CD4-positive, alpha-beta memory T cell (primary cell): Measurements from ENCODE around the gene OTUB1. TPM values are rescaled to one million over a fixed set of nuclear protein-coding genes. Genes with fewer than 3 reads are reported as not detected.

Experiments used
- CTCF ChIA-PET: fragments of 350-600 bp; sonication (Branson Sonifier 250); formaldehyde crosslinking; loops from one replicate; lab custom pipeline; 2021; ENCODE audit warnings: inconsistent platforms; ENCODE audit not compliant: partially characterized antibody; lab: Charles Lee
- POLR2A ChIA-PET: fragments of 350-600 bp; sonication (Branson Sonifier 250); formaldehyde crosslinking; loops from one replicate; lab custom pipeline; 2021; ENCODE audit not compliant: partially characterized antibody; lab: Charles Lee
- DNase-seq, 5 donors: peaks; one replicate each; pipeline versions ENCODE4 v3.0.0 to v3.0.0-alpha.2; 2020 to 2022; ENCODE audit warnings: mixed read lengths in 1 of 5
- H3K27ac ChIP-seq: one replicate; pipeline ENCODE4 v1.7.0; 2013; ENCODE audit warnings: low read depth, low read length
- H3K27me3 ChIP-seq: 2 replicates; pipeline ENCODE4 v1.7.0; 2013; ENCODE audit warnings: mild to moderate bottlenecking, low read length, moderate library complexity; ENCODE audit not compliant: insufficient read depth
- H3K36me3 ChIP-seq: 2 replicates; pipeline ENCODE4 v1.7.0; 2013; ENCODE audit warnings: mild to moderate bottlenecking, low read length, moderate library complexity; ENCODE audit not compliant: insufficient read depth
- H3K4me1 ChIP-seq: 2 replicates; pipeline ENCODE4 v1.7.0; 2013; ENCODE audit warnings: mild to moderate bottlenecking, low read length, moderate library complexity; ENCODE audit not compliant: insufficient read depth
- H3K4me3 ChIP-seq, 2 donors: one replicate each; pipeline ENCODE4 v1.7.0; 2013; ENCODE audit warnings: low read length in 2 of 2, mild to moderate bottlenecking in 1 of 2
- H3K9me3 ChIP-seq, 2 donors: one replicate each; pipeline ENCODE4 v1.7.0; 2013; ENCODE audit warnings: low read length in 2 of 2, control low read depth in 1 of 2; ENCODE audit not compliant: control insufficient read depth in 1 of 2
- H3K27ac Mint-ChIP-seq, 7 donors: one replicate each; pipeline ENCODE4 v1.8.0; 2020 to 2021; ENCODE audit warnings: mixed read lengths in 7 of 7, mild to moderate bottlenecking in 6 of 7, inconsistent platforms in 3 of 7, moderate library complexity in 3 of 7
- H3K27me3 Mint-ChIP-seq, 2 donors: one replicate each; pipeline ENCODE4 v1.8.0; 2020 to 2021; ENCODE audit warnings: mixed read lengths in 2 of 2
- H3K36me3 Mint-ChIP-seq, 2 donors: one replicate each; pipeline ENCODE4 v1.8.0; 2020 to 2021; ENCODE audit warnings: mixed read lengths in 2 of 2, inconsistent platforms in 1 of 2, mild to moderate bottlenecking in 1 of 2
- H3K4me1 Mint-ChIP-seq, 4 donors: one replicate each; pipeline ENCODE4 v1.8.0; 2020 to 2021; ENCODE audit warnings: mixed read lengths in 4 of 4, mild to moderate bottlenecking in 1 of 4
- H3K4me3 Mint-ChIP-seq, 8 donors: one replicate each; pipeline ENCODE4 v1.8.0; 2020 to 2021; ENCODE audit warnings: mixed read lengths in 8 of 8, mild to moderate bottlenecking in 7 of 8, moderate library complexity in 6 of 8, inconsistent platforms in 3 of 8
- H3K9me3 Mint-ChIP-seq, 8 donors: one replicate each; pipeline ENCODE4 v1.8.0; 2020 to 2021; ENCODE audit warnings: mixed read lengths in 8 of 8, mild to moderate bottlenecking in 5 of 8, inconsistent platforms in 3 of 8, moderate library complexity in 1 of 8
- intact Hi-C: fragments of 100-400 bp; cut with micrococcal nuclease; formaldehyde crosslinking; loops from one replicate; pipeline ENCODE4 v1.15.1; 2023
- polyA plus RNA-seq, 2 donors: library from polyadenylated mRNA; unstranded; fragments of 300-500 nt; fragmentation: Illumina TruSeq; gene quantifications; one replicate each; pipeline ENCODE4 v1.2.3, GENCODE V29; 2021
- total RNA-seq, 2 experiments: library from RNA; stranded (reverse); gene quantifications; one replicate each; pipeline ENCODE4 v1.2.3, GENCODE V29; 2021

Gene OTUB1, protein sequence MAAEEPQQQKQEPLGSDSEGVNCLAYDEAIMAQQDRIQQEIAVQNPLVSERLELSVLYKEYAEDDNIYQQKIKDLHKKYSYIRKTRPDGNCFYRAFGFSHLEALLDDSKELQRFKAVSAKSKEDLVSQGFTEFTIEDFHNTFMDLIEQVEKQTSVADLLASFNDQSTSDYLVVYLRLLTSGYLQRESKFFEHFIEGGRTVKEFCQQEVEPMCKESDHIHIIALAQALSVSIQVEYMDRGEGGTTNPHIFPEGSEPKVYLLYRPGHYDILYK
- total RNA-seq (10 to 100 TPM; 72.9 to 73.0 TPM), polyA plus RNA-seq (100 to 1,000 TPM; 132 to 171 TPM)

- Histone ChIP-seq H3K36me3 (peaks cover 13% of the 10 kb centered on the region), H3K4me1 (peaks cover 25% of the 10 kb centered on the region), H3K9me3 (no peaks in the 10 kb centered on the region), H3K27me3 (no peaks in the 10 kb centered on the region), H3K4me3 (peak within 1 kb of the TSS; percentile 82 to 96), H3K27ac (peak within 1 kb of the TSS; percentile 96)
- Mint-ChIP-seq H3K27ac (peak within 1 kb of the TSS; percentile 97 to 99 (median 98)), H3K9me3 (no peaks in the 10 kb centered on the region), H3K36me3 (peaks cover 8 to 34% of the 10 kb centered on the region in 2 donors), H3K27me3 (no peaks in the 10 kb centered on the region), H3K4me3 (peak within 1 kb of the TSS; percentile 94 to 99 (median 97)), H3K4me1 (peaks cover 13 to 31% (median 23%) of the 10 kb centered on the region in 4 donors)
- peak; percentile 82 to 90 (median 84) for DNase-seq
- POLR2A ChIA-PET: interaction anchor here (0.7 to 3.8 kb wide), 14 partner anchors 9 to 285 kb away, joined by 3 to 51 read pairs (median 4); partner anchors contain the start of genes COX8A, MACROD1, MARK2 and NAA40
- CTCF ChIA-PET: interaction anchor here (1.0 to 2.3 kb wide), 3 partner anchors 13 to 15 kb away, joined by 4 to 20 read pairs (median 5); no protein-coding TSS in a partner anchor
- intact Hi-C loops: loop anchor here (1.0 to 2.0 kb wide), 4 partner anchors 12 to 200 kb away; partner anchors contain the start of genes COX8A and STIP1
Measured at GRCh38 chr11:63986156-63986931, at the start of gene OTUB1. OTUB1 (plus strand) TSS chr11:63986438; CDS start chr11:63986457, 19 bp downstream.

DNA sequence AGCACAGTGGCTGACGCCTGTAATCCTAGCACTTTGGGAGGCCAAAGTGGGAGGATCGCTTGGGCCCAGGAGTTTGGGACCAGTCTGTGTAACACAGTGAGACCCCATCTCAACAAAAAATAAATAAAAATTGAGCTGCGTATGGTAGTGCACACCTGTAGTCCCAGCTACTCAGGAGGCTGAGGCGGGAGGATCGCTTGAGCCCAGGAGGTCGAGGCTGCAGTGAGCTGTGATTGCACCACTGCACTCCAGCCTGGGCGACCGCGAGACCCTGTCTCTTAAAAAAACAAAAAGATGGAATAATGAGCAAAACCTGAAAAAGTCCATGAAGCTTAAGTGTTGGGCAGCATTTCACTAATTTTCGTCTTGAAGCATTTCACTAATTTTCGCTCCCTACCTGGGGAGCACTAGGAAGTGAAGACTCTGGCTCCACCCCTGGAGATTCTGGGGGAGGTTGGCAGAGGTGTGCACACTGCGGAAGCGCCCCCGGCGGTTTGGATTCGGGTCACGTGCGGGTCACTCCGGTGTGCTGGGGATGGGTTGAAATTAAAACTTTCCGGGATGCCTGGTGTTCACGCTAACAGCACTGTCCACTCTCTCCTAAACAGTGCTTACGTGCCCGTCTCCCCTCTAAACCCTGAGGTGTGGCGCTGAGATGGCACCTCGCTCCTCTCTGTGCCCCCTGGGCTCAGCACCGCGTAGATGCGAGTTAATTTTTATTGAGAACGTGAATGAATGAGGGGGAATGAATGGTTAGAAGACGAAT, 48.3 kb upstream of the OTUB1 start:
- H3K4me1 ChIP-seq: peaks cover 22% of the 10 kb centered on the region
- H3K4me1 Mint-ChIP-seq: peaks cover 17 to 27% (median 20%) of the 10 kb centered on the region in 4 donors
- ChIA-PET CTCF (interaction anchor here (3.2 kb wide), 1 partner anchor 101 kb away, joined by 25 read pairs; the partner anchor contains the start of gene MARK2), POLR2A (interaction anchor here (0.7 to 1.8 kb wide), 4 partner anchors 13 to 105 kb away, joined by 3 to 10 read pairs (median 4); partner anchors contain the start of genes MARK2 and RCOR2)
- DNase-seq: no peak
- H3K27me3 Mint-ChIP-seq: no peaks in the 10 kb centered on the region
- peaks cover 0 to 3% (median 0%) of the 10 kb centered on the region in 8 donors for H3K9me3 Mint-ChIP-seq
- peak overlapping the region; percentile 74 to 98 (median 88) for H3K27ac Mint-ChIP-seq
- no peaks in the 10 kb centered on the region for H3K27me3 ChIP-seq
- H3K36me3 Mint-ChIP-seq: peaks cover 0 to 2% of the 10 kb centered on the region in 2 donors
- H3K9me3 ChIP-seq: no peaks in the 10 kb centered on the region
- H3K4me3 ChIP-seq: peak overlapping the region; percentile 62 to 81
- no peaks in the 10 kb centered on the region for H3K36me3 ChIP-seq
- H3K4me3 Mint-ChIP-seq: peak overlapping the region; percentile 88 to 98 (median 92)
- peak overlapping the region; percentile 48 for H3K27ac ChIP-seq
- intact Hi-C loops: loop anchor here (1.0 to 2.0 kb wide), 5 partner anchors 21 to 100 kb away; partner anchors contain the start of genes COX8A, OTUB1 and RCOR2

GRCh38 chr11:63938479-63939396, 47.5 kb upstream of the OTUB1 start, which contains the start of gene NAA40:
NAA40 (plus strand) TSS chr11:63939002; CDS start chr11:63939097, 95 bp downstream.
- ChIA-PET CTCF (interaction anchor here (0.6 to 3.2 kb wide), 2 partner anchors 49 to 101 kb away, joined by 3 to 25 read pairs; partner anchors contain the start of gene MARK2), POLR2A (interaction anchor here (1.0 to 1.8 kb wide), 5 partner anchors 12 to 100 kb away, joined by 3 to 10 read pairs (median 4); partner anchors contain the start of genes COX8A, MARK2, OTUB1 and RCOR2)
- H3K36me3 ChIP-seq: no peaks in the 10 kb centered on the region
- Mint-ChIP-seq H3K27ac (peak within 1 kb of the TSS; percentile 88 to 98 (median 90)), H3K4me1 (peaks cover 17 to 27% (median 20%) of the 10 kb centered on the region in 4 donors), H3K9me3 (peaks cover 0 to 3% (median 0%) of the 10 kb centered on the region in 8 donors), H3K36me3 (peaks cover 0 to 2% of the 10 kb centered on the region in 2 donors), H3K4me3 (peak within 1 kb of the TSS; percentile 90 to 98 (median 94)), H3K27me3 (no peaks in the 10 kb centered on the region)
- peak within 1 kb of the TSS; percentile 62 to 81 for H3K4me3 ChIP-seq
- peak within 1 kb of the TSS; percentile 64 for H3K27ac ChIP-seq
- no peaks in the 10 kb centered on the region for H3K27me3 ChIP-seq
- DNase-seq: peak; percentile 89 to 92 (median 90)
- intact Hi-C loops: loop anchor here (1.0 to 2.0 kb wide), 5 partner anchors 22 to 100 kb away; partner anchors contain the start of genes COX8A, OTUB1 and RCOR2
- peaks cover 22% of the 10 kb centered on the region for H3K4me1 ChIP-seq
- no peaks in the 10 kb centered on the region for H3K9me3 ChIP-seq

DNA sequence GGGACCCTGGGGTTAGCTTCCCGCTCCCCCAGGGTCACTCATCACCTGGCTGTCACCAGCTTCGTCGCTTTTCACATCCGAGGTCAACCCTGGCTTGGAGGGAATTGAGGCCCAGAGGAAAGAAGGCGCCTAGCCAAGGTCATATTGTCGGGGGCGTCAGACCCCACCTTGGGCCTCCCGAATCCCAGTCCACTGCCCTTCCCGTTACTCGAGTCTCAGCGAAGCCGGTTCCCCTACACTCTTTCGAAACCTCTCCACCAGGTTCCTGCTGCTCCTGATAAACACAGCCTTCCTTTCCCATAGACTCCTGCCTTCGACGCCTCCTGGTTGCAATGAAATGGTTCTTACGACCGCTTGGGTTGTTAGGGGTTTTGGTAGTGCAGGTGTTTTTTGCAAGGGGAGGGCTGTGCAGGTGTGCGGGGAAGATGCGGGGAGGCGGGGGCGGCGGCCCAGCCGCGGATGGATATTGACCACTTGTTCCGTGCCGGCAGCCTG, 46.8 kb upstream of the OTUB1 start:
- Mint-ChIP-seq H3K36me3 (peaks cover 0 to 6% of the 10 kb centered on the region in 2 donors), H3K27ac (peak overlapping the region; percentile 85 to 97 (median 88)), H3K4me3 (peak overlapping the region; percentile 90 to 97 (median 94)), H3K27me3 (no peaks in the 10 kb centered on the region), H3K9me3 (peaks cover 0 to 3% (median 0%) of the 10 kb centered on the region in 8 donors), H3K4me1 (peaks cover 19 to 27% (median 23%) of the 10 kb centered on the region in 4 donors)
- POLR2A ChIA-PET: interaction anchor here (1.0 to 1.8 kb wide), 5 partner anchors 11 to 101 kb away, joined by 3 to 10 read pairs (median 4); partner anchors contain the start of genes COX8A, MARK2, OTUB1 and RCOR2
- DNase-seq: no peak
- H3K4me3 ChIP-seq: peak overlapping the region; percentile 54 to 62
- H3K9me3 ChIP-seq: no peaks in the 10 kb centered on the region
- intact Hi-C loops: loop anchor here (2.0 kb wide), 2 partner anchors 23 to 35 kb away; partner anchors contain the start of genes COX8A and RCOR2
- H3K27me3 ChIP-seq: no peaks in the 10 kb centered on the region
- no peaks in the 10 kb centered on the region for H3K36me3 ChIP-seq
- peak overlapping the region; percentile 64 for H3K27ac ChIP-seq
- H3K4me1 ChIP-seq: peaks cover 22% of the 10 kb centered on the region
- CTCF ChIA-PET: interaction anchor here (0.6 to 3.2 kb wide), 2 partner anchors 49 to 102 kb away, joined by 3 to 25 read pairs; partner anchors contain the start of gene MARK2

GRCh38 chr11:63940786-63941185, 45.5 kb upstream of the OTUB1 start:
- H3K27me3 Mint-ChIP-seq: no peaks in the 10 kb centered on the region
- peak overlapping the region in 5 of 7 donors; percentile 29 to 70 (median 64) for H3K27ac Mint-ChIP-seq
- Histone ChIP-seq H3K27ac (no peak overlapping the region), H3K27me3 (no peaks in the 10 kb centered on the region), H3K4me1 (peaks cover 22% of the 10 kb centered on the region), H3K36me3 (no peaks in the 10 kb centered on the region), H3K9me3 (no peaks in the 10 kb centered on the region), H3K4me3 (no peak overlapping the region)
- H3K36me3 Mint-ChIP-seq: peaks cover 0 to 6% of the 10 kb centered on the region in 2 donors
- ChIA-PET CTCF (no interaction called here), POLR2A (no interaction called here)
- no peak for DNase-seq
- H3K9me3 Mint-ChIP-seq: peaks cover 0 to 3% (median 0%) of the 10 kb centered on the region in 8 donors
- peaks cover 20 to 27% (median 25%) of the 10 kb centered on the region in 4 donors for H3K4me1 Mint-ChIP-seq
- intact Hi-C loops: no loop called here
- peak overlapping the region in 7 of 8 donors; percentile 47 to 95 (median 65) for H3K4me3 Mint-ChIP-seq
